Spleen (tissue), 7 donors: ENCODE data around the gene ABCB9.

Experiments
- POLR2A ChIP-seq, 3 donors: fragments of 450-650 bp; IDR thresholded peaks; one replicate each; pipeline ENCODE4 v1.5.1; 2017; ENCODE audit warnings: antibody characterized with exemption in 3 of 3, mild to moderate bottlenecking in 1 of 3
- POLR2AphosphoS5 ChIP-seq, 3 donors: sonication (generic); formaldehyde crosslinking; IDR thresholded peaks; one replicate each; pipeline ENCODE4 v1.5.1; 2017; ENCODE audit warnings: antibody characterized with exemption in 3 of 3
- TF ChIP-seq, protein P1 (sequence below), 11 experiments: fragments of 200-600 bp in 7 of 11; fragments of 450-650 bp in 4 of 11; sonication (generic) in 4 of 11; IDR thresholded peaks in 8 of 11; conservative IDR thresholded peaks in 3 of 11; 1 replicate in 7 of 11; 2 replicates in 4 of 11; pipeline versions ENCODE4 v1.4.0 to v1.8.0; 2016 to 2021; ENCODE audit warnings: antibody characterized with exemption in 11 of 11, inconsistent platforms in 4 of 11, mild to moderate bottlenecking in 1 of 11
- donor health status: DM: no; HTN: no; CAD: no; lungs with moderate emphysema.
- donor health status: DM: no; HTN: no; CAD: no.
- donor health status: DM: no; HTN: no; CAD: no.

DNA sequence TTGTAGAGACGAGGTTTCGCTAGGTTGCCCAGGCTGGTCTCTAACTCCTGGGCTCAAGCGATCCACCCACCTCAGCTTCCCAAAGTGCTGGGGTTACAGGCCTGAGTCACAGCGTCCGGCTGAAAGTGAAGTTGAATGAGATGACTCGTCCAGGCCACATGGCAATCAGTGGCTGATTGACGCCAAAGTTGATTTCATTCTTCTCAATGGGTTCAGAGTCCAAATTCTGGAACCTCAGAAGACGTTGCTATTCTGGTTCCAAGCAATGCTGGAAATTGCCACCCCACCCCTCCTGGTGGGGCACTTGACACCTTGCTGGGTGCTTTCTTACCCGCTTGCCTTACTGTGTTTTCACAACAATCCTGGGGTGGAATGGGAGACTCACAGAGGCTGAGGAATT, 14.9 kb downstream of the ABCB9 start:
- TF ChIP-seq, protein P1, sequence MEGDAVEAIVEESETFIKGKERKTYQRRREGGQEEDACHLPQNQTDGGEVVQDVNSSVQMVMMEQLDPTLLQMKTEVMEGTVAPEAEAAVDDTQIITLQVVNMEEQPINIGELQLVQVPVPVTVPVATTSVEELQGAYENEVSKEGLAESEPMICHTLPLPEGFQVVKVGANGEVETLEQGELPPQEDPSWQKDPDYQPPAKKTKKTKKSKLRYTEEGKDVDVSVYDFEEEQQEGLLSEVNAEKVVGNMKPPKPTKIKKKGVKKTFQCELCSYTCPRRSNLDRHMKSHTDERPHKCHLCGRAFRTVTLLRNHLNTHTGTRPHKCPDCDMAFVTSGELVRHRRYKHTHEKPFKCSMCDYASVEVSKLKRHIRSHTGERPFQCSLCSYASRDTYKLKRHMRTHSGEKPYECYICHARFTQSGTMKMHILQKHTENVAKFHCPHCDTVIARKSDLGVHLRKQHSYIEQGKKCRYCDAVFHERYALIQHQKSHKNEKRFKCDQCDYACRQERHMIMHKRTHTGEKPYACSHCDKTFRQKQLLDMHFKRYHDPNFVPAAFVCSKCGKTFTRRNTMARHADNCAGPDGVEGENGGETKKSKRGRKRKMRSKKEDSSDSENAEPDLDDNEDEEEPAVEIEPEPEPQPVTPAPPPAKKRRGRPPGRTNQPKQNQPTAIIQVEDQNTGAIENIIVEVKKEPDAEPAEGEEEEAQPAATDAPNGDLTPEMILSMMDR (IDR thresholded peaks at IDR 0.05 in 8 of 11, conservative IDR thresholded peaks at IDR 0.05 in 3 of 11) = no peak
- TF ChIP-seq POLR2AphosphoS5 (IDR thresholded peaks at IDR 0.05) = no peak
- no peak for TF ChIP-seq POLR2A (IDR thresholded peaks at IDR 0.05)
